GM12875 (cell line): ENCODE data around the gene CEP152.
"Not testable (repeated sequence)": the region's sequence is repeated elsewhere in the genome, so short reads cannot be mapped to it uniquely, and the experiment has no call there.

ENCODE experiments used
- H3K4me3 ChIP-seq: one replicate; pipeline ENCODE4 v1.5.1; 2011; ENCODE audit warnings: low read depth, low read length, control low read depth
- CTCF ChIP-seq: IDR thresholded peaks from 2 replicates; pipeline ENCODE4 v1.5.1; 2011; ENCODE audit warnings: low read depth, mild to moderate bottlenecking, control low read depth, inconsistent platforms, low read length, moderate library complexity, borderline replicate concordance; ENCODE audit not compliant: insufficient read depth

Gene CEP152

GRCh38 chr15:48810414-48811324 lies at the start of gene CEP152:
CEP152 (minus strand) TSS chr15:48811069; CDS start chr15:48805649, 5,420 bp downstream.
- peak within 1 kb of the TSS; percentile 71 for H3K4me3 ChIP-seq
- no peak for TF ChIP-seq CTCF

GRCh38 chr15:48859426-48859825 lies 48.6 kb upstream of the CEP152 start:
- no peak overlapping the region for H3K4me3 ChIP-seq
- TF ChIP-seq CTCF, result no peak

GRCh38 chr15:48858401-48858800 lies 47.5 kb upstream of the CEP152 start:
- TF ChIP-seq CTCF, result no peak
- no peak overlapping the region for H3K4me3 ChIP-seq

- no peak for TF ChIP-seq CTCF
- H3K4me3 ChIP-seq, result no peak overlapping the region
Observed at GRCh38 chr15:48856942-48857341, 46.1 kb upstream of the CEP152 start.

GRCh38 chr15:48855501-48856440 lies 44.9 kb upstream of the CEP152 start:
- TF ChIP-seq CTCF, result no peak
- H3K4me3 ChIP-seq, result no peak overlapping the region

- H3K4me3 ChIP-seq, result not testable (repeated sequence)
Observed at GRCh38 chr15:48854434-48854833, 43.6 kb upstream of the CEP152 start.

GRCh38 chr15:48851956-48852355 lies 41.1 kb upstream of the CEP152 start:
- no peak overlapping the region for H3K4me3 ChIP-seq
- no peak for TF ChIP-seq CTCF
